Spleen (tissue), 11 donors: Measurements from ENCODE around the gene KCNB1. TPM values are rescaled to one million over a fixed set of nuclear protein-coding genes. Genes with fewer than 3 reads are reported as not detected.
A peak's percentile ranks its signal among the peaks of the same experiment; 100 is the strongest.

Source experiments
- DNase-seq: peaks from one replicate; pipeline ENCODE4 v3.0.0-alpha.2; 2020
- H3K27ac ChIP-seq, 8 donors: fragments of 200-600 bp; sonication (generic) in 7 of 8; 1 replicate in 4 of 8; 2 replicates in 4 of 8; pipeline versions ENCODE4 v1.5.0 to v1.8.0; 2016 to 2021; ENCODE audit warnings: inconsistent platforms in 4 of 8, mild to moderate bottlenecking in 4 of 8, moderate library complexity in 1 of 8
- H3K27me3 ChIP-seq, 7 donors: fragments of 200-600 bp; sonication (generic) in 6 of 7; replicated peaks in 1 of 7; 1 replicate in 4 of 7; 2 replicates in 3 of 7; pipeline versions ENCODE4 v1.5.0 to v1.8.0; 2016 to 2021; ENCODE audit warnings: inconsistent platforms in 3 of 7, mild to moderate bottlenecking in 1 of 7
- H3K36me3 ChIP-seq, 6 donors: fragments of 200-600 bp; sonication (generic) in 5 of 6; 1 replicate in 4 of 6; 2 replicates in 2 of 6; pipeline versions ENCODE4 v1.5.0 to v1.8.0; 2016 to 2021; ENCODE audit warnings: inconsistent platforms in 2 of 6
- H3K4me1 ChIP-seq, 6 donors: fragments of 200-600 bp; sonication (generic) in 5 of 6; 1 replicate in 3 of 6; 2 replicates in 3 of 6; pipeline versions ENCODE4 v1.5.0 to v1.8.0; 2016 to 2021; ENCODE audit warnings: inconsistent platforms in 3 of 6
- H3K4me3 ChIP-seq, 8 donors: fragments of 200-600 bp; sonication (generic) in 7 of 8; 1 replicate in 4 of 8; 2 replicates in 4 of 8; pipeline versions ENCODE4 v1.5.0 to v1.8.0; 2016 to 2021; ENCODE audit warnings: inconsistent platforms in 4 of 8, mild to moderate bottlenecking in 4 of 8, moderate library complexity in 2 of 8
- H3K9me3 ChIP-seq, 8 donors: fragments of 200-600 bp; sonication (generic) in 7 of 8; 1 replicate in 4 of 8; 2 replicates in 4 of 8; pipeline versions ENCODE4 v1.5.0 to v1.8.0; 2016 to 2021; ENCODE audit warnings: inconsistent platforms in 4 of 8
- POLR2A ChIP-seq, 3 donors: fragments of 450-650 bp; IDR thresholded peaks; one replicate each; pipeline ENCODE4 v1.5.1; 2017; ENCODE audit warnings: antibody characterized with exemption in 3 of 3, mild to moderate bottlenecking in 1 of 3
- POLR2AphosphoS5 ChIP-seq, 3 donors: sonication (generic); formaldehyde crosslinking; IDR thresholded peaks; one replicate each; pipeline ENCODE4 v1.5.1; 2017; ENCODE audit warnings: antibody characterized with exemption in 3 of 3
- WGBS, 5 donors: extraction: QIAGEN DNeasy Blood & Tissue Kit in 3 of 5; methylation state at CpG; one replicate each; pipeline versions ENCODE4 v1.1.5 to v1.1.7; 2013 to 2018; 5-methylcytosine and 5-hydroxymethylcytosine counted together
- intact Hi-C: fragments of 100-400 bp; cut with DNase I; formaldehyde crosslinking; loops from one replicate; pipeline ENCODE4 v1.15.0; 2023; ENCODE audit warnings: low total_unique reads
- polyA plus RNA-seq, 3 donors: library from polyadenylated mRNA; stranded (reverse); fragments of 200-250 nt; gene quantifications; one replicate each; pipeline ENCODE4 v1.2.1, GENCODE V29; 2013
- total RNA-seq, 7 donors: library from RNA; depleted of rRNA in 3 of 7; stranded (reverse); fragments of >200 nt in 3 of 7; fragmentation: NEBNext Ultra II Directional in 4 of 7; extraction: Animal tissue kit (Norgen Biotek cat#: 25700) in 4 of 7; gene quantifications; one replicate each; pipeline versions ENCODE4 v1.1.0 to v1.2.1, GENCODE V29; 2016 to 2021
- TF ChIP-seq, protein P1 (sequence below), 11 experiments: fragments of 200-600 bp in 7 of 11; fragments of 450-650 bp in 4 of 11; sonication (generic) in 4 of 11; IDR thresholded peaks in 8 of 11; conservative IDR thresholded peaks in 3 of 11; 1 replicate in 7 of 11; 2 replicates in 4 of 11; pipeline versions ENCODE4 v1.4.0 to v1.8.0; 2016 to 2021; ENCODE audit warnings: antibody characterized with exemption in 11 of 11, inconsistent platforms in 4 of 11, mild to moderate bottlenecking in 1 of 11
- donor health status: healthy with polysubstance abuse.
- donor health status: DM: no; HTN: no; CAD: no; lungs with moderate emphysema.
- donor health status: DM: no; HTN: no; CAD: no.
- donor health status: Bipolar disorder and iron deficiency.
- donor health status: healthy.
- donor health status: DM: no; HTN: no; CAD: no.
- donor health status: DM: yes; HTN: yes; CAD: no.

The KCNB1 gene
- total and polyA plus RNA-seq, 10 donors, result 0.02 to 3.2 (median 0.51) TPM

DNA sequence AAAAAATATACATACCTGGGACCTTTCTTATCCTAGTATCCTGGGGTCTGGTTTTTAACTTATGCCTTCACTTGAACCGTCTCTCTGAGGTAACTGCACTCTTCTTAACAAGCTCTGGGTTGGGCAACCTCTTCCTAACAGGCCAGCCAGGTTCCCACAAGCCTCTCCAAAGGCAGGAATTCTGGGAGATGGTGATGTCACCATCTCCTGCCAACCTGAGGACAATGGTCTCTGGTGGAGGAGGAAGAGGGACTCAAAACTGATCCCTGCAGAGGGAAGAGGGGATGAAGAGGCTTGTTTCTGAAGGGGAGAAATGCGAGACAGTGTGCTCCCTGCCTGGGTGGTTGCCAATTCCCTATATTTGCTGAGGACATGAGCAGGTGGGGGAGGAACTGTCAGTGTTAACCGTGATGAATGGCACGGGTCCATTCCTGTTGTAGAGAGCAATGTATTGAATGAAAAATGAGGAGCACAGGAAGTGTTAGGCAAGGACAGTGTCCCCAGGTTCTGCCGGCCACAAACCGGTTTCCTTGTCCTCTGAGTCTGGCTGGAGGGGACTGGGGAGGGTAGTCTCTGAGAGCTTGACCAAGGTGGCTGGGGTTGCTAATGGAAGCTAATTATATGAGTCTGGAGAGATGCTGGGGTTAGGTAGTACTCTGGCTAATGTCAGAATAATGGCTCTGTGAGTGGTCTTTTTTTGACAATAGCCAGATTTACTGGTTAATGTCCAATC lies 95.5 kb downstream of the KCNB1 start:
- H3K36me3 ChIP-seq, result no peaks in the 10 kb centered on the region
- TF ChIP-seq POLR2AphosphoS5 (IDR thresholded peaks at IDR 0.05) (no peak), POLR2A (IDR thresholded peaks at IDR 0.05) (no peak)
- TF ChIP-seq, protein P1, sequence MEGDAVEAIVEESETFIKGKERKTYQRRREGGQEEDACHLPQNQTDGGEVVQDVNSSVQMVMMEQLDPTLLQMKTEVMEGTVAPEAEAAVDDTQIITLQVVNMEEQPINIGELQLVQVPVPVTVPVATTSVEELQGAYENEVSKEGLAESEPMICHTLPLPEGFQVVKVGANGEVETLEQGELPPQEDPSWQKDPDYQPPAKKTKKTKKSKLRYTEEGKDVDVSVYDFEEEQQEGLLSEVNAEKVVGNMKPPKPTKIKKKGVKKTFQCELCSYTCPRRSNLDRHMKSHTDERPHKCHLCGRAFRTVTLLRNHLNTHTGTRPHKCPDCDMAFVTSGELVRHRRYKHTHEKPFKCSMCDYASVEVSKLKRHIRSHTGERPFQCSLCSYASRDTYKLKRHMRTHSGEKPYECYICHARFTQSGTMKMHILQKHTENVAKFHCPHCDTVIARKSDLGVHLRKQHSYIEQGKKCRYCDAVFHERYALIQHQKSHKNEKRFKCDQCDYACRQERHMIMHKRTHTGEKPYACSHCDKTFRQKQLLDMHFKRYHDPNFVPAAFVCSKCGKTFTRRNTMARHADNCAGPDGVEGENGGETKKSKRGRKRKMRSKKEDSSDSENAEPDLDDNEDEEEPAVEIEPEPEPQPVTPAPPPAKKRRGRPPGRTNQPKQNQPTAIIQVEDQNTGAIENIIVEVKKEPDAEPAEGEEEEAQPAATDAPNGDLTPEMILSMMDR (IDR thresholded peaks at IDR 0.05 in 8 of 11, conservative IDR thresholded peaks at IDR 0.05 in 3 of 11), result no peak
- no peak overlapping the region for H3K4me3 ChIP-seq
- no peaks in the 10 kb centered on the region for H3K9me3 ChIP-seq
- H3K27me3 ChIP-seq, result peaks cover 0 to 22% (median 0%) of the 10 kb centered on the region in 7 donors
- 26 to 42% (median 35%) methylated on average over 6 of the region's 6 CpGs for WGBS, 5 donors
- H3K27ac ChIP-seq, result no peak overlapping the region
- H3K4me1 ChIP-seq, result peaks cover 0 to 10% (median 0%) of the 10 kb centered on the region in 6 donors
- DNase-seq, result peak; percentile 28
- intact Hi-C loops, result no loop called here

DNA sequence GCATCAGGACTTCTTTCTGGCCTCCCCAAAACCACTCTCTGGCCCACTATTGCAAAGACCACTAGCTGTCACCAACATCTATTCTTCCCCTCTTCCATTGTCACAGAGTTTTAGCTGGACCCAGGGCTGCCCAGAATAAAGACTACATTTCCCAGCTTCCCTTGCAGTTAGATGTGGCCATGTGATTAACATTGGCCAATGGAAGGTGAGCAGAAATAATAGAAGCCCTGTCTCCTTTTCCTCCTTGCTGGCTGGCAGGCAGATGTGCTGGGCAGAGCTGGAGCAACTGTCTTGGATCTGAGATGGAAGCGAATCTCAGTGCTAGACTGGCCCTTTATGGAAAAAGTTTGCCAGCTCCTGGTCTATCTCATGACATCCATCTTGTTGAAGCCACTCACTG lies 97.0 kb downstream of the KCNB1 start:
- intact Hi-C loops, result no loop called here
- Histone ChIP-seq H3K4me1 (peaks cover 0 to 6% (median 0%) of the 10 kb centered on the region in 6 donors), H3K27ac (no peak overlapping the region), H3K4me3 (no peak overlapping the region), H3K9me3 (no peaks in the 10 kb centered on the region), H3K27me3 (peaks cover 0 to 37% (median 0%) of the 10 kb centered on the region in 7 donors), H3K36me3 (no peaks in the 10 kb centered on the region)
- TF ChIP-seq POLR2A (IDR thresholded peaks at IDR 0.05), result no peak
- TF ChIP-seq POLR2AphosphoS5 (IDR thresholded peaks at IDR 0.05), result no peak
- TF ChIP-seq, protein P1 (IDR thresholded peaks at IDR 0.05 in 8 of 11, conservative IDR thresholded peaks at IDR 0.05 in 3 of 11), result no peak
- no peak for DNase-seq
- WGBS, 5 donors, result 59 to 100% (median 71%) methylated on average over 1 of the region's 1 CpG

DNA sequence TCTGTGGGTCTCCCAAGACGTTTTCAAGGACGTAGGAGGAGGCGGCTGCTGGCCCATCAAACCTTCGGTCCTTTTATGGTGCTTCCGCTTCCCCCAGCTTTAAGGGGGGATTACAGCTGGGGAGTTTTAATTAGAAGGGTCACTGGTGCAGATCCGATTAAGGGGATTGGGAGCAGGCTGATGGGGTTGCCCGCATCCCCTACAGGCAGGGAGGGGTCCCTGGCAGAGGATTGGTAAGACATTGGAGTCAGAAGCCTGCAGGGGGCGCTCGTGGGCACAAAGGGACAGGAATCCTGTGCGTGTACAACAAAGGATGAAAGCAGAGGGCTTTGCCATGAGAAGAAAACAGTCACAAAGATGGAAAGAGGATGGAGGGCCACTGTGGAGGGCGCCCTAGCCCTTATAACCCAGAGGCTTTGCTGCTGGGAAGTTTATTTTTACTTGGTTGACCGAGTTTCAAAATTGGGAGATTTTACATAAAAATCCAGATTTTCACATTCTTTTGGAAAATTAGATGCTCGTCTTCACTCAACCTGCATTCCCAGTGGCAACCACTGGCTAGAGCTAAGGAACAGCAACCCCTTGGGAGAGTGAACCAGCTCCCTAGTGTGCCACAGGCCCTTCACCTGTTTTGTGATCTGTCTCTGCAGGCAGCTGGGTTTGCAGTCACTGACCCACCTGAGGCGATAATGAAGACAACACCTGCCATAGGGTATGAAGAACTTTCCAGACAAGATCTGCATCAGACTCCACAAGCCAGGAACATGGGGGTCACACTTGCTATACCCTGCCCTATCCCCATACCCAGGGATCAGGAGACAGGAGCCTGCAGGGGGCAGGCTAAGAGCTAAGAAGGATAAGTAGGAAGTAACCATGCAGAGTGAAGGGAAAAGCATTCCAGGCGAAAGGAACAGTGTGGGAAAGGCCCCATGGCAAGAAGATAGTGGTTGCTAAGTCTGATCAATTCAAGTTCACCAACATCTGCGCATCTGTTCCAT lies 97.7 kb downstream of the KCNB1 start:
- intact Hi-C loops, result no loop called here
- TF ChIP-seq, protein P1 (IDR thresholded peaks at IDR 0.05 in 8 of 11, conservative IDR thresholded peaks at IDR 0.05 in 3 of 11), result peak in 7 of 11 experiments; percentile 46 to 77 (median 66)
- TF ChIP-seq POLR2A (IDR thresholded peaks at IDR 0.05), result no peak
- Histone ChIP-seq H3K27ac (no peak overlapping the region), H3K9me3 (no peaks in the 10 kb centered on the region), H3K4me1 (peaks cover 0 to 6% (median 0%) of the 10 kb centered on the region in 6 donors), H3K27me3 (peaks cover 0 to 44% (median 0%) of the 10 kb centered on the region in 7 donors), H3K36me3 (no peaks in the 10 kb centered on the region), H3K4me3 (no peak overlapping the region)
- peak; percentile 87 for DNase-seq
- WGBS, 5 donors, result 38 to 45% (median 44%) methylated on average over 16 of the region's 16 CpGs
